Hepatic stellate cell (primary cell): ENCODE measurements around the gene ECE1.
"Not testable (repeated sequence)": the region's sequence is repeated elsewhere in the genome, so short reads cannot be mapped to it uniquely, and the experiment has no call there.

Experiments used
- DNase-seq: peaks from one replicate; pipeline ENCODE4 v3.0.0; 2011; ENCODE audit warnings: low spot score

ECE1 gene

GRCh38 chr1:21178271-21178670 lies 112.0 kb downstream of the ECE1 start:
- not testable (repeated sequence) for DNase-seq

GRCh38 chr1:21176586-21177555 lies 113.4 kb downstream of the ECE1 start, which contains the start of gene EIF4G3:
EIF4G3 (minus strand) TSS chr1:21176897; CDS start chr1:21002742, 174,155 bp downstream.
- peak; percentile 95 for DNase-seq

- DNase-seq: peak; percentile 55
These were observed 114.3 kb downstream of the ECE1 start for GRCh38 chr1:21175670-21176581.

- no peak for DNase-seq
These were observed 115.0 kb downstream of the ECE1 start for GRCh38 chr1:21175324-21175669.

- peak; percentile 61 for DNase-seq
These were observed 115.5 kb downstream of the ECE1 start for GRCh38 chr1:21174654-21175323.

GRCh38 chr1:21174230-21174629 lies 116.0 kb downstream of the ECE1 start:
- no peak for DNase-seq

GRCh38 chr1:21173096-21173495 lies 117.2 kb downstream of the ECE1 start:
- not testable (repeated sequence) for DNase-seq

GRCh38 chr1:21170837-21171236 lies 119.4 kb downstream of the ECE1 start:
- DNase-seq: not testable (repeated sequence)

GRCh38 chr1:21168444-21168843 lies 121.8 kb downstream of the ECE1 start:
- DNase-seq: no peak
